B cell (primary cell): ENCODE results near the gene SOX6. TPM values are rescaled to one million over a fixed set of nuclear protein-coding genes. Genes with fewer than 3 reads are reported as not detected.

Experiments used
- ATAC-seq: fragments of 200-7000 bp; cut with Tn5 transposase; one replicate; pipeline ENCODE4 v1.10.0; 2021; ENCODE audit warnings: low read depth, mild to moderate bottlenecking, moderate number of reproducible peaks, moderate library complexity
- CTCF ChIA-PET: fragments of 350-600 bp; sonication (Branson Sonifier 250); formaldehyde crosslinking; loops from one replicate; lab custom pipeline; 2021; ENCODE audit warnings: antibody characterized with exemption, inconsistent platforms; lab: Charles Lee
- POLR2A ChIA-PET: fragments of 350-600 bp; sonication (Branson Sonifier 250); formaldehyde crosslinking; loops from one replicate; lab custom pipeline; 2021; ENCODE audit warnings: antibody characterized with exemption; lab: Charles Lee
- DNase-seq: peaks from one replicate; pipeline ENCODE4 v3.0.0; 2013
- H2AFZ ChIP-seq: 2 replicates; pipeline ENCODE4 v1.6.1; 2012; ENCODE audit warnings: mild to moderate bottlenecking, low read depth, low read length; ENCODE audit not compliant: insufficient read depth, poor library complexity, severe bottlenecking
- H3K27ac ChIP-seq, 2 donors: 1 replicate in 1 of 2; 2 replicates in 1 of 2; pipeline ENCODE4 v1.5.1; 2012 to 2013; ENCODE audit warnings: low read length in 2 of 2, mild to moderate bottlenecking in 2 of 2, moderate library complexity in 1 of 2
- H3K27me3 ChIP-seq, 4 experiments: fragments of 200-600 bp in 1 of 4; sonication (generic) in 1 of 4; replicated peaks in 1 of 4; 1 replicate in 2 of 4; 2 replicates in 2 of 4; pipeline versions ENCODE4 v1.6.1 to v1.7.0; 2013 to 2016; ENCODE audit warnings: low read length in 3 of 4, mild to moderate bottlenecking in 2 of 4, mixed read lengths in 1 of 4, moderate library complexity in 1 of 4; ENCODE audit not compliant: insufficient read depth in 4 of 4, control insufficient read depth in 3 of 4; ENCODE audit errors: control extremely low read depth in 1 of 4
- H3K36me3 ChIP-seq, 2 experiments: replicated peaks in 1 of 2; 1 replicate in 1 of 2; 2 replicates in 1 of 2; pipeline versions ENCODE4 v1.6.1 to v1.7.1; 2013; ENCODE audit warnings: low read length in 1 of 2; ENCODE audit not compliant: insufficient read depth in 2 of 2, control insufficient read depth in 1 of 2; ENCODE audit errors: control extremely low read depth in 1 of 2, extremely low read depth in 1 of 2
- H3K4me1 ChIP-seq, 2 donors: fragments of 200-600 bp in 1 of 2; sonication (generic) in 1 of 2; 1 replicate in 1 of 2; 2 replicates in 1 of 2; pipeline versions ENCODE4 v1.5.1 to v1.6.1; 2013 to 2017; ENCODE audit warnings: low read length in 2 of 2; ENCODE audit not compliant: control insufficient read depth in 2 of 2, insufficient read depth in 2 of 2
- H3K4me2 ChIP-seq: replicated peaks from 2 replicates; pipeline ENCODE3; 2012; ENCODE audit warnings: mild to moderate bottlenecking, low read depth, low read length; ENCODE audit not compliant: poor library complexity, severe bottlenecking
- H3K4me3 ChIP-seq, 5 experiments: fragments of 200-600 bp in 1 of 5; sonication (generic) in 1 of 5; 1 replicate in 3 of 5; 2 replicates in 2 of 5; pipeline versions ENCODE4 v1.5.1 to v1.7.0; 2011 to 2016; ENCODE audit warnings: low read length in 4 of 5, mild to moderate bottlenecking in 4 of 5, low read depth in 2 of 5, control low read depth in 1 of 5, moderate library complexity in 1 of 5; ENCODE audit not compliant: insufficient read depth in 1 of 5; ENCODE audit errors: control extremely low read depth in 1 of 5, extremely low read depth in 1 of 5
- H3K79me2 ChIP-seq: fragments of 200-600 bp; sonication (generic); one replicate; pipeline ENCODE4 v1.6.0; 2016; ENCODE audit warnings: low read length; ENCODE audit not compliant: control insufficient read depth, insufficient read depth
- H3K9ac ChIP-seq: fragments of 200-600 bp; sonication (generic); 2 replicates; pipeline ENCODE4 v1.6.1; 2017; ENCODE audit warnings: mild to moderate bottlenecking, low read length, moderate library complexity
- H3K9me3 ChIP-seq, 3 donors: one replicate each; pipeline versions ENCODE4 v1.6.1 to v1.7.1; 2013; ENCODE audit warnings: low read length in 2 of 3; ENCODE audit not compliant: control insufficient read depth in 2 of 3, insufficient read depth in 1 of 3; ENCODE audit errors: control extremely low read depth in 1 of 3
- H4K20me1 ChIP-seq: 2 replicates; pipeline ENCODE4 v1.6.0; 2012; ENCODE audit warnings: mild to moderate bottlenecking, low read length; ENCODE audit not compliant: insufficient read depth, control insufficient read depth, poor library complexity, severe bottlenecking
- H3K27ac Mint-ChIP-seq: one replicate; pipeline ENCODE4 v1.8.0; 2021; ENCODE audit warnings: mixed read lengths
- H3K27me3 Mint-ChIP-seq: one replicate; pipeline ENCODE4 v1.8.0; 2021; ENCODE audit warnings: mixed read lengths
- H3K4me1 Mint-ChIP-seq: one replicate; pipeline ENCODE4 v1.8.0; 2021; ENCODE audit warnings: mixed read lengths
- H3K4me3 Mint-ChIP-seq: one replicate; pipeline ENCODE4 v1.8.0; 2021; ENCODE audit warnings: mixed read lengths
- H3K9me3 Mint-ChIP-seq: one replicate; pipeline ENCODE4 v1.8.0; 2022; ENCODE audit warnings: mixed read lengths; ENCODE audit not compliant: insufficient read depth
- EZH2 ChIP-seq: IDR thresholded peaks from 2 replicates; pipeline ENCODE4 v1.6.1; 2012; ENCODE audit warnings: borderline replicate concordance, low read depth, mild to moderate bottlenecking, moderate library complexity, low read length; ENCODE audit not compliant: insufficient read depth, poor library complexity, severe bottlenecking
- WGBS: methylation state at CpG from one replicate; pipeline ENCODE4 v1.1.5; 2013; ENCODE audit warnings: missing lambda C conversion rate; ENCODE audit not compliant: insufficient coverage; 5-methylcytosine and 5-hydroxymethylcytosine counted together
- intact Hi-C: fragments of 100-400 bp; cut with micrococcal nuclease; formaldehyde crosslinking; loops from one replicate; pipeline ENCODE4 v1.10.0; 2022
- polyA plus RNA-seq: library from polyadenylated mRNA; depleted of rRNA; stranded (reverse); fragments of >200 nt; gene quantifications from 2 replicates; pipeline ENCODE4 v1.2.3, GENCODE V29; 2012
- total RNA-seq, 2 donors: library from RNA; stranded (reverse); fragments of 120-200 nt in 1 of 2; gene quantifications; 1 replicate in 1 of 2; 2 replicates in 1 of 2; pipeline versions ENCODE4 v1.2.3 to v1.2.4, GENCODE V29; 2013 to 2022
- TF ChIP-seq, protein P1 (sequence below): fragments of 200-600 bp; IDR thresholded peaks from one replicate; pipeline ENCODE4 v1.8.0; 2022; ENCODE audit warnings: antibody characterized with exemption, mild to moderate bottlenecking

SOX6 gene
- total and polyA plus RNA-seq, 2 donors (not counting 1 experiment from before 2014, with no cell fraction given) = not detected

DNA sequence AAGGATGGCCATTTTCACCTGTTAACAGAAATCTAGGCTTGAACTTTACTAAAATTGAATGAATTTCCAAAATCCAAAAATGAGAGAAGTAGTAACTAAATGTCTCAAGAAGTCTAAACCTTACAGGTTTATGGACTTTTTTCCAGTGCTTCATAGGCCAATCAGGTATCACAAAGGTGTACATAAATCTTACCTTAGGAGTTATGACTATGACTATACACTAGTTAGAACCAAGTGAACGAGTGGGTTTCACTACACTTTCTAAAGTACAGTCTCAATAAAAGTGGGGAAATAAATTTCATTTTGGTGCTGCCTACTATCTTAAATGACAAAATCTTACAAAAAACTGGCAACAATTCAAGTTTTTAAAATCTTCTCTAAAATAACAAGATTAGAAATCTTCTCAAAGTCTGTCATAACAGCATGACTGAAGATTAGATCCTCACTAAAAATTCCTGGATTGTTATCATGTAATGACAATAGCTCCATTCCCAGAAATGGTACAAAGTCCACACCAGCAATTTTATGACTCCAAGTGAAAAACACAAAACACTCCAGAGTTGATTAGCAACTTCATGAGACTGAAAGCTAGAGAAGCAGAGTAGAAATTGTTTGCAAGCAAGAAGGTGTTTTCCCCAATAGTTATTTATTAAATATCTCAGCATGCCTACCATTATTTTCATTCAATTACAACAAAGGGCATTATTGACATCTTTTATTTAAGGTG, 20.9 kb downstream of the SOX6 start:
- TF ChIP-seq EZH2 = no peak
- TF ChIP-seq, protein P1, sequence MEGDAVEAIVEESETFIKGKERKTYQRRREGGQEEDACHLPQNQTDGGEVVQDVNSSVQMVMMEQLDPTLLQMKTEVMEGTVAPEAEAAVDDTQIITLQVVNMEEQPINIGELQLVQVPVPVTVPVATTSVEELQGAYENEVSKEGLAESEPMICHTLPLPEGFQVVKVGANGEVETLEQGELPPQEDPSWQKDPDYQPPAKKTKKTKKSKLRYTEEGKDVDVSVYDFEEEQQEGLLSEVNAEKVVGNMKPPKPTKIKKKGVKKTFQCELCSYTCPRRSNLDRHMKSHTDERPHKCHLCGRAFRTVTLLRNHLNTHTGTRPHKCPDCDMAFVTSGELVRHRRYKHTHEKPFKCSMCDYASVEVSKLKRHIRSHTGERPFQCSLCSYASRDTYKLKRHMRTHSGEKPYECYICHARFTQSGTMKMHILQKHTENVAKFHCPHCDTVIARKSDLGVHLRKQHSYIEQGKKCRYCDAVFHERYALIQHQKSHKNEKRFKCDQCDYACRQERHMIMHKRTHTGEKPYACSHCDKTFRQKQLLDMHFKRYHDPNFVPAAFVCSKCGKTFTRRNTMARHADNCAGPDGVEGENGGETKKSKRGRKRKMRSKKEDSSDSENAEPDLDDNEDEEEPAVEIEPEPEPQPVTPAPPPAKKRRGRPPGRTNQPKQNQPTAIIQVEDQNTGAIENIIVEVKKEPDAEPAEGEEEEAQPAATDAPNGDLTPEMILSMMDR = no peak

DNA sequence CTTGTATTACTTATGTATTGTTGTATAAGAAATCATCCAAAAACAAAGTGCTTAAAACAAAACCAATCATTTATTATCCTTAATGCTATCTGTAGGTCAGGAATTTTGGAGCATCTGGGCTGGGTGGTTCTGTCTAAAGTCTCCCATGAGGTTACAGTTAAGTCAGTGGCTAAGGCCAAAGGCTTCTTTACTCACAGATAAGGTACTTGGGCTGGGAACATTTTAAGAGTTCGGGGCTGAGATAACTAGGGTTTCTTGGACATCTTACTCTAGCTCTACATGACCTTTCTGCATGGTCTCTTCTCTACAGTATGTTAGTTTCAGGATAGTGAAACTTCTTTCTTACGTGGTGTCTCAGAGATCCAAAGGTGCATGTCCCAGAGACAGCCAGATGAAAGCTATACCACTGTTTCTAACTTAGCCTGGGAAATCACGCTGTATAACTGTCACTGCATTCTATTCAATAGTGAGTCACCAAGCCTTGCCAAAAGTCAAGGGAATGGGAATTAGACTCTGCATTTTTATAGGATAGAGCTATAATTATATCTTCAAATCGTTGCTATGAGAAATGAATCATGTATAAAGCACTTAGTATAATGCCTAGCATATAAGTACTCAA, 29.6 kb downstream of the SOX6 start:
- no peaks in the 10 kb centered on the region for H3K4me1 Mint-ChIP-seq
- peaks cover 0 to 2% (median 0%) of the 10 kb centered on the region in 3 donors for H3K9me3 ChIP-seq
- H3K27ac ChIP-seq = no peak overlapping the region
- intact Hi-C loops = no loop called here
- TF ChIP-seq, protein P1 = no peak
- H3K4me3 Mint-ChIP-seq = no peak overlapping the region
- no peak for ATAC-seq
- peaks cover 4% of the 10 kb centered on the region for H3K9me3 Mint-ChIP-seq
- no peaks in the 10 kb centered on the region for H3K36me3 ChIP-seq
- CTCF ChIA-PET = no interaction called here
- H3K79me2 ChIP-seq = no peaks in the 10 kb centered on the region
- H2AFZ ChIP-seq = no peak overlapping the region
- no peaks in the 10 kb centered on the region for H3K27me3 Mint-ChIP-seq
- H3K27me3 ChIP-seq = no peaks in the 10 kb centered on the region
- H3K4me1 ChIP-seq = no peaks in the 10 kb centered on the region
- 60% methylated on average over 1 of the region's 4 CpGs for WGBS
- no peaks in the 10 kb centered on the region for H4K20me1 ChIP-seq
- H3K4me2 ChIP-seq = no peak overlapping the region
- no peak overlapping the region for H3K27ac Mint-ChIP-seq
- no peak for DNase-seq
- H3K9ac ChIP-seq = no peak overlapping the region
- POLR2A ChIA-PET = no interaction called here
- no peak overlapping the region for H3K4me3 ChIP-seq

More for the DNA sequence above, 20.9 kb downstream of the SOX6 start:
- ChIA-PET POLR2A (no interaction called here), CTCF (no interaction called here)
- Mint-ChIP-seq H3K4me3 (no peak overlapping the region), H3K27ac (no peak overlapping the region), H3K27me3 (no peaks in the 10 kb centered on the region), H3K9me3 (peaks cover 2% of the 10 kb centered on the region), H3K4me1 (no peaks in the 10 kb centered on the region)
- Histone ChIP-seq H3K27me3 (no peaks in the 10 kb centered on the region), H3K27ac (no peak overlapping the region), H3K4me2 (no peak overlapping the region), H3K79me2 (no peaks in the 10 kb centered on the region), H3K4me1 (no peaks in the 10 kb centered on the region), H2AFZ (no peak overlapping the region), H3K9ac (no peak overlapping the region), H4K20me1 (no peaks in the 10 kb centered on the region), H3K9me3 (no peaks in the 10 kb centered on the region), H3K4me3 (no peak overlapping the region), H3K36me3 (no peaks in the 10 kb centered on the region)
- ATAC-seq (no peak), DNase-seq (no peak)
- no CpG with 5 or more reads among the region's 1 CpG for WGBS
- intact Hi-C loops = no loop called here
